Measurements from ENCODE around the gene SLC10A1.

- TF ChIP-seq, protein P1, sequence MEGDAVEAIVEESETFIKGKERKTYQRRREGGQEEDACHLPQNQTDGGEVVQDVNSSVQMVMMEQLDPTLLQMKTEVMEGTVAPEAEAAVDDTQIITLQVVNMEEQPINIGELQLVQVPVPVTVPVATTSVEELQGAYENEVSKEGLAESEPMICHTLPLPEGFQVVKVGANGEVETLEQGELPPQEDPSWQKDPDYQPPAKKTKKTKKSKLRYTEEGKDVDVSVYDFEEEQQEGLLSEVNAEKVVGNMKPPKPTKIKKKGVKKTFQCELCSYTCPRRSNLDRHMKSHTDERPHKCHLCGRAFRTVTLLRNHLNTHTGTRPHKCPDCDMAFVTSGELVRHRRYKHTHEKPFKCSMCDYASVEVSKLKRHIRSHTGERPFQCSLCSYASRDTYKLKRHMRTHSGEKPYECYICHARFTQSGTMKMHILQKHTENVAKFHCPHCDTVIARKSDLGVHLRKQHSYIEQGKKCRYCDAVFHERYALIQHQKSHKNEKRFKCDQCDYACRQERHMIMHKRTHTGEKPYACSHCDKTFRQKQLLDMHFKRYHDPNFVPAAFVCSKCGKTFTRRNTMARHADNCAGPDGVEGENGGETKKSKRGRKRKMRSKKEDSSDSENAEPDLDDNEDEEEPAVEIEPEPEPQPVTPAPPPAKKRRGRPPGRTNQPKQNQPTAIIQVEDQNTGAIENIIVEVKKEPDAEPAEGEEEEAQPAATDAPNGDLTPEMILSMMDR (IDR thresholded peaks at IDR 0.05) = no peak
- no peak for TF ChIP-seq POLR2A (IDR thresholded peaks at IDR 0.05)
Measured at GRCh38 chr14:69776875-69777453, 20.1 kb downstream of the SLC10A1 start.
